Loucy (cell line): ENCODE results near the gene GPC3.

ENCODE experiments used
- H2AFZ ChIP-seq: fragments of 200-600 bp; sonication (generic); 2 replicates; pipeline ENCODE4 v1.6.0; 2016; ENCODE audit warnings: antibody characterized with exemption, mild to moderate bottlenecking, low read length, moderate library complexity
- H3F3A ChIP-seq: fragments of 200-600 bp; 2 replicates; pipeline ENCODE4 v1.6.0; 2016; ENCODE audit warnings: antibody characterized with exemption, low read depth, mild to moderate bottlenecking
- H3K27me3 ChIP-seq: fragments of 200-600 bp; sonication (generic); 2 replicates; pipeline ENCODE4 v1.6.1; 2014; ENCODE audit warnings: low read length, mild to moderate bottlenecking; ENCODE audit not compliant: insufficient read depth, poor library complexity, severe bottlenecking
- H3K36me3 ChIP-seq: fragments of 200-600 bp; sonication (generic); 2 replicates; pipeline ENCODE4 v1.6.1; 2016; ENCODE audit warnings: low read length; ENCODE audit not compliant: insufficient read depth
- H3K4me1 ChIP-seq: fragments of 200-600 bp; sonication (generic); 2 replicates; pipeline ENCODE4 v1.5.1; 2014; ENCODE audit warnings: low read length, mild to moderate bottlenecking; ENCODE audit not compliant: insufficient read depth, poor library complexity, severe bottlenecking
- H3K4me2 ChIP-seq: fragments of 200-600 bp; sonication (generic); 2 replicates; pipeline ENCODE4 v1.6.0; 2014; ENCODE audit warnings: antibody characterized with exemption, low read length, low read depth, mild to moderate bottlenecking; ENCODE audit not compliant: poor library complexity, severe bottlenecking
- H3K4me3 ChIP-seq: fragments of 200-600 bp; sonication (generic); 2 replicates; pipeline ENCODE4 v1.5.1; 2014; ENCODE audit warnings: low read length, mild to moderate bottlenecking, mixed read lengths; ENCODE audit not compliant: poor library complexity, severe bottlenecking
- H3K79me2 ChIP-seq: fragments of 200-600 bp; sonication (generic); 2 replicates; pipeline ENCODE4 v1.6.1; 2014; ENCODE audit warnings: low read length; ENCODE audit not compliant: insufficient read depth
- H3K9ac ChIP-seq: fragments of 200-600 bp; sonication (generic); 2 replicates; pipeline ENCODE4 v1.6.0; 2014; ENCODE audit warnings: mild to moderate bottlenecking, low read depth, low read length, moderate library complexity; ENCODE audit not compliant: poor library complexity, severe bottlenecking
- H3K9me2 ChIP-seq: fragments of 200-600 bp; sonication (generic); replicated peaks from 2 replicates; pipeline ENCODE4 v1.6.1; 2016; ENCODE audit warnings: low read depth, low read length, mixed read lengths
- H3K9me3 ChIP-seq: fragments of 200-600 bp; sonication (generic); 2 replicates; pipeline ENCODE4 v1.6.1; 2014; ENCODE audit warnings: mild to moderate bottlenecking, antibody characterized with exemption, low read length, low read depth; ENCODE audit not compliant: insufficient read depth
- H4K20me1 ChIP-seq: fragments of 200-600 bp; sonication (generic); 2 replicates; pipeline ENCODE4 v1.6.0; 2014; ENCODE audit warnings: antibody characterized with exemption, low read length, mild to moderate bottlenecking; ENCODE audit not compliant: insufficient read depth, poor library complexity, severe bottlenecking
- CTCF ChIP-seq: fragments of 200-600 bp; sonication (generic); conservative IDR thresholded peaks from 2 replicates; pipeline ENCODE4 v1.5.1; 2014; ENCODE audit warnings: mild to moderate bottlenecking, antibody characterized with exemption, low read length
- EZH2phosphoT487 ChIP-seq: fragments of 200-600 bp; IDR thresholded peaks from 2 replicates; pipeline ENCODE4 v1.6.1; 2018; ENCODE audit warnings: antibody characterized with exemption, mild to moderate bottlenecking, moderate library complexity, borderline replicate concordance

The GPC3 gene

GRCh38 chrX:133981924-133982323, 3.5 kb downstream of the GPC3 start:
- no peaks in the 10 kb centered on the region for H3K27me3 ChIP-seq
- H3K4me3 ChIP-seq: no peak overlapping the region
- H3K4me1 ChIP-seq: peaks cover 4% of the 10 kb centered on the region
- TF ChIP-seq CTCF: no peak
- no peak for TF ChIP-seq EZH2phosphoT487
- H4K20me1 ChIP-seq: no peaks in the 10 kb centered on the region
- H3K9me2 ChIP-seq: no peaks in the 10 kb centered on the region
- no peaks in the 10 kb centered on the region for H3K9me3 ChIP-seq
- H3K4me2 ChIP-seq: no peak overlapping the region
- H2AFZ ChIP-seq: no peak overlapping the region
- no peak overlapping the region for H3K9ac ChIP-seq
- no peaks in the 10 kb centered on the region for H3F3A ChIP-seq
- H3K36me3 ChIP-seq: no peaks in the 10 kb centered on the region
- H3K79me2 ChIP-seq: no peaks in the 10 kb centered on the region

- H4K20me1 ChIP-seq: no peaks in the 10 kb centered on the region
- no peaks in the 10 kb centered on the region for H3K27me3 ChIP-seq
- H3K9me3 ChIP-seq: no peaks in the 10 kb centered on the region
- H3K9me2 ChIP-seq: no peaks in the 10 kb centered on the region
- no peaks in the 10 kb centered on the region for H3K36me3 ChIP-seq
- H2AFZ ChIP-seq: no peak overlapping the region
- no peak overlapping the region for H3K4me3 ChIP-seq
- TF ChIP-seq EZH2phosphoT487 (no peak), CTCF (no peak)
- H3K4me1 ChIP-seq: peaks cover 1% of the 10 kb centered on the region
- H3F3A ChIP-seq: no peaks in the 10 kb centered on the region
- H3K4me2 ChIP-seq: no peak overlapping the region
- no peaks in the 10 kb centered on the region for H3K79me2 ChIP-seq
- H3K9ac ChIP-seq: no peak overlapping the region
Observed at GRCh38 chrX:133980832-133981588, 4.4 kb downstream of the GPC3 start.

- Histone ChIP-seq H3K9me3 (no peaks in the 10 kb centered on the region), H3K9me2 (no peaks in the 10 kb centered on the region), H3K4me2 (no peak overlapping the region), H3K27me3 (no peaks in the 10 kb centered on the region), H3K79me2 (no peaks in the 10 kb centered on the region), H3F3A (no peaks in the 10 kb centered on the region), H3K36me3 (no peaks in the 10 kb centered on the region), H3K4me3 (no peak overlapping the region), H2AFZ (no peak overlapping the region), H4K20me1 (no peaks in the 10 kb centered on the region), H3K4me1 (no peaks in the 10 kb centered on the region), H3K9ac (no peak overlapping the region)
- TF ChIP-seq CTCF (no peak), EZH2phosphoT487 (no peak)
Observed at GRCh38 chrX:133980406-133980805, 5.0 kb downstream of the GPC3 start.
